NCI-H748 (cell line): ENCODE measurements around the gene TXNRD2.

Source experiments
- DNase-seq: peaks from one replicate; lab custom pipeline; 2025; ENCODE audit not compliant: unreplicated experiment; lab: John Stamatoyannopoulos, UW

TXNRD2 gene

GRCh38 chr22:19828035-19828401 lies 113.6 kb downstream of the TXNRD2 start:
- no peak for DNase-seq

GRCh38 chr22:19827341-19828034 lies 114.1 kb downstream of the TXNRD2 start:
- no peak for DNase-seq

GRCh38 chr22:19826619-19826950 lies 115.0 kb downstream of the TXNRD2 start:
- no peak for DNase-seq

- no peak for DNase-seq
These were observed 115.6 kb downstream of the TXNRD2 start for GRCh38 chr22:19825904-19826618.
